ENCODE data around the gene TMC5. TPM values are rescaled to one million over a fixed set of nuclear protein-coding genes. Genes with fewer than 3 reads are reported as not detected.

Gene TMC5
- total RNA-seq, 1 experiment from 2014 or later: 1.2 TPM

DNA sequence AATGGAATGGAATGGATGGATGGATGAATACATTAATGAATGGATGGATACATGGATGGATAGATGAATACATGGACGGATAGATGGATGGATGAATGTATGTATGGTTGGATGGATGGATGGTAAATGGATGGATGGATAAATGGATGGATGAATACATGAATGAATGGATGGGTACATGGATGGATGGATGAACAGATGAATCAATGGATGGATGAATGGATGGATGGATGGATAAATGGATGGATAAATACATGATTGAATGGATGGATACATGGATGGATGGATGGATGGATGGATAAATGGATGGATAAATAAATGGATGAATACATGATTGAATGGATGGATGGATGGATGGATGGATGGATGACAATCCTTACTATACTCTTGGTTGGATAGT, 26.0 kb downstream of the TMC5 start:
- Histone ChIP-seq H3K56ac (ENCODE audit: insufficient read length, low read depth, low read length) (no peak overlapping the region), H2BK120ac (ENCODE audit: low read depth, low read length, poor library complexity, severe bottlenecking) (no peak overlapping the region), H3K23me2 (ENCODE audit: insufficient read length, low read depth, low read length, poor library complexity, severe bottlenecking) (no peaks in the 10 kb centered on the region), H4K91ac (ENCODE audit: insufficient read length, low read depth, low read length) (no peak overlapping the region), H4K20me1 (ENCODE audit: control insufficient read depth, insufficient read depth, insufficient read length) (no peaks in the 10 kb centered on the region), H3T11ph (ENCODE audit: low read length) (no peak overlapping the region), H2AK5ac (ENCODE audit: insufficient read length, low read length) (no peak overlapping the region), H3K79me2 (ENCODE audit: insufficient read depth, low read length) (no peaks in the 10 kb centered on the region), H4K8ac (replicated peaks; ENCODE audit: insufficient read length, low read depth, low read length) (no peak overlapping the region), H3K27me3 (ENCODE audit: insufficient read depth, low read length) (no peaks in the 10 kb centered on the region), H2BK12ac (ENCODE audit: insufficient read length, low read depth, low read length) (no peak overlapping the region), H3K79me1 (ENCODE audit: insufficient read depth, low read depth, low read length, poor library complexity, severe bottlenecking) (no peaks in the 10 kb centered on the region), H3K4me1 (ENCODE audit: insufficient read depth, low read length) (no peaks in the 10 kb centered on the region), H2BK15ac (ENCODE audit: low read depth, low read length) (no peak overlapping the region), H3K4ac (ENCODE audit: low read depth, low read length) (no peak overlapping the region), H3K18ac (ENCODE audit: insufficient read length, low read depth, low read length) (no peak overlapping the region), H2BK5ac (ENCODE audit: insufficient read length, low read length) (no peak overlapping the region), H3K4me2 (ENCODE audit: insufficient read depth, insufficient read length, low read length) (no peak overlapping the region), H3K9ac (ENCODE audit: extremely low read depth, insufficient read length, low read length) (no peak overlapping the region), H2AFZ (ENCODE audit: low read length) (no peak overlapping the region), H2BK20ac (ENCODE audit: low read depth, low read length, poor library complexity, severe bottlenecking) (no peak overlapping the region), H3K14ac (ENCODE audit: insufficient read depth, low read length) (no peak overlapping the region), H3K23ac (ENCODE audit: insufficient read length, low read depth, low read length) (no peak overlapping the region), H3K9me3 (ENCODE audit: control insufficient read depth, low read depth, low read length) (no peaks in the 10 kb centered on the region), H4K5ac (ENCODE audit: insufficient read length, low read depth, low read length) (no peak overlapping the region), H3K27ac (ENCODE audit: insufficient read length, low read depth, low read length) (no peak overlapping the region)
- Mint-ChIP-seq H3K27ac (no peak overlapping the region), H3K36me3 (ENCODE audit: insufficient read depth in 1 of 3, low read depth in 3 of 3) (peaks cover 0 to 3% (median 0%) of the 10 kb centered on the region in 3 experiments; a peak in 1 of 7 replicates), H3K4me1 (no peaks in the 10 kb centered on the region), H3K27me3 (ENCODE audit: low read depth) (no peaks in the 10 kb centered on the region; the same call in 1 of the 2 replicates), H3K4me3 (no peak overlapping the region), H3K9me3 (no peaks in the 10 kb centered on the region)
- TF ChIP-seq, protein P1, sequence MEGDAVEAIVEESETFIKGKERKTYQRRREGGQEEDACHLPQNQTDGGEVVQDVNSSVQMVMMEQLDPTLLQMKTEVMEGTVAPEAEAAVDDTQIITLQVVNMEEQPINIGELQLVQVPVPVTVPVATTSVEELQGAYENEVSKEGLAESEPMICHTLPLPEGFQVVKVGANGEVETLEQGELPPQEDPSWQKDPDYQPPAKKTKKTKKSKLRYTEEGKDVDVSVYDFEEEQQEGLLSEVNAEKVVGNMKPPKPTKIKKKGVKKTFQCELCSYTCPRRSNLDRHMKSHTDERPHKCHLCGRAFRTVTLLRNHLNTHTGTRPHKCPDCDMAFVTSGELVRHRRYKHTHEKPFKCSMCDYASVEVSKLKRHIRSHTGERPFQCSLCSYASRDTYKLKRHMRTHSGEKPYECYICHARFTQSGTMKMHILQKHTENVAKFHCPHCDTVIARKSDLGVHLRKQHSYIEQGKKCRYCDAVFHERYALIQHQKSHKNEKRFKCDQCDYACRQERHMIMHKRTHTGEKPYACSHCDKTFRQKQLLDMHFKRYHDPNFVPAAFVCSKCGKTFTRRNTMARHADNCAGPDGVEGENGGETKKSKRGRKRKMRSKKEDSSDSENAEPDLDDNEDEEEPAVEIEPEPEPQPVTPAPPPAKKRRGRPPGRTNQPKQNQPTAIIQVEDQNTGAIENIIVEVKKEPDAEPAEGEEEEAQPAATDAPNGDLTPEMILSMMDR (conservative IDR thresholded peaks at IDR 0.05): no peak
- WGBS (ENCODE audit: extremely low coverage, insufficient read length, low lambda C conversion rate): 100% methylated on average over 1 of the region's 1 CpG
- no peak for DNase-seq
